Measurements from ENCODE around the gene NCOA3. TPM values are rescaled to one million over a fixed set of nuclear protein-coding genes. Genes with fewer than 3 reads are reported as not detected.
A peak's percentile ranks its signal among the peaks of the same experiment; 100 is the strongest.
"Not testable (repeated sequence)": the region's sequence is repeated elsewhere in the genome, so short reads cannot be mapped to it uniquely, and the experiment has no call there.

NCOA3 gene
- total RNA-seq, 6 donors from 2014 or later = 27.9 to 54.7 (median 38.9) TPM

DNA sequence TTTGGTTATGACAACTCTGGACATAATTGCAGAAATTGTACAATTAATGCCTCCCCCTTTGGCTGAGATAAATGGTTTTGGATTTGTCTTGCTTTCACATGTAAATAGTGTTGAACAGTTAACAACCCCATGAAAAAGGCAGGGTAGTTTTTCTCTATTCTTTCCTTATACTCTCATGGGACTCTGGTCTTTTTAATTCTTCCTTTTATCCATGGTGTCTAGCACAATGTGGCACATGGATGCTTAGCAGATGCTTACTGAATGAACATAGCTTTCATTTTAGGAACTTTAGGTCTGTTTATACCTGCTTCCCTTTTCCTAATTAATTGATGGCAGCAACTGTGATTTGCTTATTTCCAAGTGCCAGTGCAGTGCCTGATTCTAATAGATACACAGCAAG is 75.6 kb downstream of the NCOA3 start:
- TF ChIP-seq CTCF (IDR thresholded peaks at IDR 0.05) (no peak), EP300 (IDR thresholded peaks at IDR 0.05) (no peak), POLR2AphosphoS5 (IDR thresholded peaks at IDR 0.05) (no peak), POLR2A (IDR thresholded peaks at IDR 0.05) (no peak)
- H3K4me1 ChIP-seq = peaks cover 64 to 76% (median 67%) of the 10 kb centered on the region in 4 donors
- H3K27me3 ChIP-seq = no peaks in the 10 kb centered on the region
- ATAC-seq (ENCODE audit: low FRiP score in 2 of 2) = no peak
- H3K27ac ChIP-seq = peak overlapping the region in 2 of 4 donors; percentile 24 to 60
- no peak for DNase-seq
- no peaks in the 10 kb centered on the region for H3K9me3 ChIP-seq
- no peaks in the 10 kb centered on the region for H3K36me3 ChIP-seq
- H3K4me3 ChIP-seq = no peak overlapping the region

- H3K9me3 ChIP-seq = no peaks in the 10 kb centered on the region
- ATAC-seq (ENCODE audit: low FRiP score in 2 of 2) (no peak), DNase-seq (no peak)
- H3K27ac ChIP-seq = peak overlapping the region in 1 of 4 donors; percentile 60
- peaks cover 64 to 70% (median 66%) of the 10 kb centered on the region in 4 donors for H3K4me1 ChIP-seq
- no peaks in the 10 kb centered on the region for H3K36me3 ChIP-seq
- WGBS, 2 donors = 42 to 46% methylated on average over 1 of the region's 1 CpG
- no peaks in the 10 kb centered on the region for H3K27me3 ChIP-seq
- no peak overlapping the region for H3K4me3 ChIP-seq
- TF ChIP-seq CTCF (IDR thresholded peaks at IDR 0.05) = no peak
- TF ChIP-seq EP300 (IDR thresholded peaks at IDR 0.05) = no peak
- no peak for TF ChIP-seq POLR2A (IDR thresholded peaks at IDR 0.05)
- TF ChIP-seq POLR2AphosphoS5 (IDR thresholded peaks at IDR 0.05) = no peak
Observed at GRCh38 chr20:47578543-47578942, 76.9 kb downstream of the NCOA3 start.

- not testable (repeated sequence) for H3K9me3 ChIP-seq; DNase-seq; H3K27me3 ChIP-seq; H3K36me3 ChIP-seq; H3K4me3 ChIP-seq; ATAC-seq (ENCODE audit: low FRiP score in 2 of 2)
- Histone ChIP-seq H3K4me1 (peaks cover 44 to 54% (median 47%) of the 10 kb centered on the region in 4 donors), H3K27ac (peak overlapping the region in 1 of 4 donors; percentile 18)
- WGBS, 2 donors = 80 to 93% methylated on average over 7 of the region's 7 CpGs
Observed at GRCh38 chr20:47580686-47581085, 79.0 kb downstream of the NCOA3 start.

DNA sequence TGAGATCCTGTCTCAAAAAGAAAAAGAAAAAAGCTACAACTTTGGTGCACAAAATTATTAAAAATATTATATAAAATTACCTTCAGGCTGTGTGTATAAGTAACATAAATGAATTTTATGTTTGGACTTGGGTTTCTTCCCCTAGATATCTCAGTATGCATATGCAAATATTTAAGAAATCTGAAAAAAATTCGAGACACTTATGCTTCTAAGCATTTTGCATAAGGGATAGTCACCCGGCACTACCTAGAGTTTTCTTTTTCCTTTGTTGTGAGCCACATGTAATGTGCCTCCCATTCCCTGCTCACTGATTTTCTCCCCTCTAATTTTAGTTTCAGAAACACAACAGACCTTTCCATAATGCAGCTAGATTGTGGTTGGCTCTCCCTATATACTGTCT is 79.4 kb downstream of the NCOA3 start:
- WGBS, 2 donors = 82 to 87% methylated on average over 2 of the region's 2 CpGs
- TF ChIP-seq CTCF (IDR thresholded peaks at IDR 0.05) (no peak), EP300 (IDR thresholded peaks at IDR 0.05) (no peak), POLR2A (IDR thresholded peaks at IDR 0.05) (no peak), POLR2AphosphoS5 (IDR thresholded peaks at IDR 0.05) (no peak)
- ATAC-seq (ENCODE audit: low FRiP score in 2 of 2) (no peak), DNase-seq (no peak)
- Histone ChIP-seq H3K4me3 (no peak overlapping the region), H3K4me1 (peaks cover 40 to 49% (median 43%) of the 10 kb centered on the region in 4 donors), H3K9me3 (no peaks in the 10 kb centered on the region), H3K27ac (no peak overlapping the region), H3K27me3 (no peaks in the 10 kb centered on the region), H3K36me3 (peaks cover 0 to under 1% (median 0%) of the 10 kb centered on the region in 4 donors)

- no peak for DNase-seq
- H3K36me3 ChIP-seq = peaks cover 0 to 10% (median 0%) of the 10 kb centered on the region in 4 donors
Observed at GRCh38 chr20:47583551-47583950, 81.9 kb downstream of the NCOA3 start.

More at GRCh38 chr20:47583551-47583950, 81.9 kb downstream of the NCOA3 start:
- peaks cover 16 to 25% (median 19%) of the 10 kb centered on the region in 4 donors for H3K4me1 ChIP-seq
- no peak for TF ChIP-seq POLR2AphosphoS5 (IDR thresholded peaks at IDR 0.05)
- no peak for TF ChIP-seq CTCF (IDR thresholded peaks at IDR 0.05)
- no peak for TF ChIP-seq POLR2A (IDR thresholded peaks at IDR 0.05)
- TF ChIP-seq EP300 (IDR thresholded peaks at IDR 0.05) = no peak
- H3K9me3 ChIP-seq = no peaks in the 10 kb centered on the region
- H3K4me3 ChIP-seq = no peak overlapping the region
- H3K27me3 ChIP-seq = no peaks in the 10 kb centered on the region
- no peak overlapping the region for H3K27ac ChIP-seq
- no peak for ATAC-seq (ENCODE audit: low FRiP score in 2 of 2)
- 90 to 96% methylated on average over 2 of the region's 2 CpGs for WGBS, 2 donors
